ENCODE results near the gene PTPN1. TPM values are rescaled to one million over a fixed set of nuclear protein-coding genes. Genes with fewer than 3 reads are reported as not detected.

Gene PTPN1
- total and polyA plus RNA-seq, 4 donors: 5.8 to 10.6 (median 9.7) TPM

GRCh38 chr20:50516935-50517816, 7.0 kb downstream of the PTPN1 start:
- DNase-seq (ENCODE audit: low spot score): no peak
- Histone ChIP-seq H3K27ac (ENCODE audit: low read depth in 1 of 2, low read length in 2 of 2) (peak overlapping the region in 1 of 2 donors; percentile 36), H3K9me3 (ENCODE audit: control insufficient read depth in 4 of 4, low read length in 3 of 4) (no peaks in the 10 kb centered on the region), H3K27me3 (ENCODE audit: control insufficient read depth in 4 of 4, insufficient read depth in 4 of 4, low read length in 3 of 4) (no peaks in the 10 kb centered on the region), H3K4me1 (ENCODE audit: control insufficient read depth in 4 of 4, insufficient read depth in 4 of 4, low read length in 3 of 4) (peaks cover 5 to 41% (median 28%) of the 10 kb centered on the region in 4 donors), H3K36me3 (ENCODE audit: control insufficient read depth in 4 of 4, insufficient read depth in 3 of 4, low read depth in 1 of 4, low read length in 3 of 4) (no peaks in the 10 kb centered on the region), H3K4me3 (ENCODE audit: low read depth in 1 of 3, low read length in 3 of 3) (no peak overlapping the region), H3K9ac (ENCODE audit: low read depth in 1 of 2, low read length in 2 of 2) (no peak overlapping the region)
- TF ChIP-seq HNF4G (IDR thresholded peaks at IDR 0.05): no peak
- TF ChIP-seq HNF4A (conservative IDR thresholded peaks at IDR 0.05): no peak
- TF ChIP-seq YY1 (IDR thresholded peaks at IDR 0.05): no peak
- no peak for TF ChIP-seq GABPA (IDR thresholded peaks at IDR 0.05 in 1 of 2, conservative IDR thresholded peaks at IDR 0.05 in 1 of 2)
- TF ChIP-seq TAF1 (conservative IDR thresholded peaks at IDR 0.05): no peak
- TF ChIP-seq ZBTB33 (IDR thresholded peaks at IDR 0.05): no peak
- no peak for TF ChIP-seq RAD21 (IDR thresholded peaks at IDR 0.05)
- no peak for TF ChIP-seq EGR1 (IDR thresholded peaks at IDR 0.05; ENCODE audit: low read depth in 2 of 2)
- 82% methylated on average over 7 of the region's 7 CpGs for WGBS

GRCh38 chr20:50517817-50518154, 7.6 kb downstream of the PTPN1 start:
- WGBS: 54% methylated on average over 3 of the region's 3 CpGs
- TF ChIP-seq EGR1 (IDR thresholded peaks at IDR 0.05; ENCODE audit: low read depth in 2 of 2) (no peak), RXRA (IDR thresholded peaks at IDR 0.05) (no peak), SP1 (IDR thresholded peaks at IDR 0.05) (no peak), TAF1 (conservative IDR thresholded peaks at IDR 0.05) (no peak), ATF3 (IDR thresholded peaks at IDR 0.05) (no peak), ZBTB33 (IDR thresholded peaks at IDR 0.05) (no peak), MAX (IDR thresholded peaks at IDR 0.05) (no peak), JUND (IDR thresholded peaks at IDR 0.05) (no peak), HNF4G (IDR thresholded peaks at IDR 0.05) (no peak), CTCF (IDR thresholded peaks at IDR 0.05; ENCODE audit: low read depth, low read length, missing input control) (no peak), NR2F2 (IDR thresholded peaks at IDR 0.05) (no peak)
- Histone ChIP-seq H3K36me3 (ENCODE audit: control insufficient read depth in 4 of 4, insufficient read depth in 3 of 4, low read depth in 1 of 4, low read length in 3 of 4) (no peaks in the 10 kb centered on the region), H3K9ac (ENCODE audit: low read depth in 1 of 2, low read length in 2 of 2) (no peak overlapping the region), H3K27ac (ENCODE audit: low read depth in 1 of 2, low read length in 2 of 2) (peak overlapping the region in 1 of 2 donors; percentile 36), H3K4me1 (ENCODE audit: control insufficient read depth in 4 of 4, insufficient read depth in 4 of 4, low read length in 3 of 4) (peaks cover 5 to 37% (median 26%) of the 10 kb centered on the region in 4 donors), H3K27me3 (ENCODE audit: control insufficient read depth in 4 of 4, insufficient read depth in 4 of 4, low read length in 3 of 4) (no peaks in the 10 kb centered on the region), H3K9me3 (ENCODE audit: control insufficient read depth in 4 of 4, low read length in 3 of 4) (no peaks in the 10 kb centered on the region), H3K4me3 (ENCODE audit: low read depth in 1 of 3, low read length in 3 of 3) (no peak overlapping the region)
- DNase-seq (ENCODE audit: low spot score): no peak
